Karpas-422 (cell line): ENCODE data around the gene UGT1A3. TPM values are rescaled to one million over a fixed set of nuclear protein-coding genes. Genes with fewer than 3 reads are reported as not detected.

Experiments
- DNase-seq: peaks from one replicate; pipeline ENCODE4 v3.0.0-alpha.2; 2015
- H2AFZ ChIP-seq: fragments of 200-600 bp; sonication (generic); 2 replicates; pipeline ENCODE4 v1.6.1; 2014; ENCODE audit warnings: antibody characterized with exemption, low read length, mixed read lengths
- H3K27ac ChIP-seq: fragments of 200-600 bp; sonication (generic); 2 replicates; pipeline ENCODE4 v1.5.1; 2014; ENCODE audit warnings: mild to moderate bottlenecking, low read length, moderate library complexity
- H3K27me3 ChIP-seq: fragments of 200-600 bp; sonication (generic); 2 replicates; pipeline ENCODE4 v1.6.1; 2014; ENCODE audit warnings: low read length, mixed read lengths
- H3K36me3 ChIP-seq: fragments of 200-600 bp; sonication (generic); 2 replicates; pipeline ENCODE4 v1.6.1; 2014; ENCODE audit warnings: low read length, mixed read lengths; ENCODE audit not compliant: insufficient read depth
- H3K4me1 ChIP-seq: fragments of 200-600 bp; sonication (generic); 2 replicates; pipeline ENCODE4 v1.6.1; 2014; ENCODE audit warnings: mild to moderate bottlenecking, low read length, mixed read lengths
- H3K4me2 ChIP-seq: fragments of 200-600 bp; sonication (generic); 2 replicates; pipeline ENCODE4 v1.6.1; 2014; ENCODE audit warnings: low read length, low read depth, mild to moderate bottlenecking; ENCODE audit not compliant: poor library complexity, severe bottlenecking
- H3K4me3 ChIP-seq: fragments of 200-600 bp; sonication (generic); 2 replicates; pipeline ENCODE4 v1.5.1; 2014; ENCODE audit warnings: mild to moderate bottlenecking, antibody characterized with exemption, low read length, mixed read lengths
- H3K79me2 ChIP-seq: fragments of 200-600 bp; sonication (generic); 2 replicates; pipeline ENCODE4 v1.6.1; 2014; ENCODE audit warnings: mild to moderate bottlenecking, low read length, mixed read lengths
- H3K9ac ChIP-seq: fragments of 200-600 bp; sonication (generic); 2 replicates; pipeline ENCODE4 v1.6.0; 2014; ENCODE audit warnings: low read length
- H3K9me2 ChIP-seq: fragments of 200-600 bp; sonication (generic), shearing (Covaris generic); replicated peaks from 2 replicates; pipeline ENCODE4 v1.6.0; 2014; ENCODE audit warnings: mild to moderate bottlenecking, low read length, moderate library complexity; ENCODE audit not compliant: insufficient read depth
- H3K9me3 ChIP-seq: fragments of 300-700, 200-600 bp; sonication (generic); 2 replicates; pipeline ENCODE4 v1.6.1; 2014; ENCODE audit warnings: low read length, mixed read lengths
- H4K20me1 ChIP-seq: fragments of 200-600 bp; sonication (generic); 2 replicates; pipeline ENCODE4 v1.6.1; 2014; ENCODE audit warnings: mild to moderate bottlenecking, antibody characterized with exemption, low read length, low read depth; ENCODE audit not compliant: insufficient read depth
- total RNA-seq: library from RNA; depleted of rRNA; stranded (reverse); fragments of >200 nt; shearing (Covaris generic); gene quantifications from 2 replicates; pipeline ENCODE4 v1.2.3, GENCODE V29; 2014; ENCODE audit warnings: low replicate concordance

UGT1A3 gene
- total RNA-seq, 1 experiment from 2014 or later, result not detected

DNA sequence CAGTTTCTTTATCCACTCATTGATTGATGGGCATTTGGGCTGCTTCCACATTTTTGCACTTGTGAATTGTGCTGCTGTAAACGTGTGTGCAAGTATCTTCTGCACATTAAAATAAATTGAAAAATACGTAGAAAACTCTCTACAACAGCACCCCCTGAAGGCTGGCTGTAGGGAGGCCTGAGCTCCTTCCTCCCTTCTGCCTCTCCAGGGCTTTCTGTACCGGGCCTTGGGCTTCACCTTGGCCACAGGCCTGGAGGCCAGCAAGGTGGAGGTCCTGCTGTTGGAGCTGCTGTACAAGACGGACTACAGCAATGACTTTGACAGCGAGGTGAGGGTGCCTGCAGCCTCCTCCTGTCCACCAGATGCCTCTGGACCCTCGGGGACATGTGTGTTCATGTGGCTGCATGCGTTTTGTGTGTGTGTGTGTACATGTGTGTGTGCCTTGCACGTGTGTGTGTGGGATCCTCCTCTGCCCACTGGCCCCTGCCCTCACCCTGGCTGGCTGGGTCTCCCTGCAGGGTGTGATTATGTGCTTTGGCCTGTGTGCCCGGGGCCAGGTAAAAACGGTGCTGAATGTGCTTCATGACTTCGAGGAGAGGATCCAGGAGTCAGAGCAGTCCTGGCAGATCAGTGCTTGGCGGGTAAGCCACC, 78.5 kb downstream of the UGT1A3 start:
- Histone ChIP-seq H3K27ac (no peak overlapping the region), H2AFZ (no peak overlapping the region), H3K36me3 (no peaks in the 10 kb centered on the region), H3K27me3 (no peaks in the 10 kb centered on the region; the same call in 1 of the 2 replicates), H3K79me2 (no peaks in the 10 kb centered on the region), H4K20me1 (no peaks in the 10 kb centered on the region), H3K9me2 (no peaks in the 10 kb centered on the region), H3K4me1 (peaks cover 20% of the 10 kb centered on the region), H3K9ac (no peak overlapping the region), H3K4me3 (no peak overlapping the region), H3K9me3 (no peaks in the 10 kb centered on the region), H3K4me2 (no peak overlapping the region)
- DNase-seq, result peak; percentile 65

DNA sequence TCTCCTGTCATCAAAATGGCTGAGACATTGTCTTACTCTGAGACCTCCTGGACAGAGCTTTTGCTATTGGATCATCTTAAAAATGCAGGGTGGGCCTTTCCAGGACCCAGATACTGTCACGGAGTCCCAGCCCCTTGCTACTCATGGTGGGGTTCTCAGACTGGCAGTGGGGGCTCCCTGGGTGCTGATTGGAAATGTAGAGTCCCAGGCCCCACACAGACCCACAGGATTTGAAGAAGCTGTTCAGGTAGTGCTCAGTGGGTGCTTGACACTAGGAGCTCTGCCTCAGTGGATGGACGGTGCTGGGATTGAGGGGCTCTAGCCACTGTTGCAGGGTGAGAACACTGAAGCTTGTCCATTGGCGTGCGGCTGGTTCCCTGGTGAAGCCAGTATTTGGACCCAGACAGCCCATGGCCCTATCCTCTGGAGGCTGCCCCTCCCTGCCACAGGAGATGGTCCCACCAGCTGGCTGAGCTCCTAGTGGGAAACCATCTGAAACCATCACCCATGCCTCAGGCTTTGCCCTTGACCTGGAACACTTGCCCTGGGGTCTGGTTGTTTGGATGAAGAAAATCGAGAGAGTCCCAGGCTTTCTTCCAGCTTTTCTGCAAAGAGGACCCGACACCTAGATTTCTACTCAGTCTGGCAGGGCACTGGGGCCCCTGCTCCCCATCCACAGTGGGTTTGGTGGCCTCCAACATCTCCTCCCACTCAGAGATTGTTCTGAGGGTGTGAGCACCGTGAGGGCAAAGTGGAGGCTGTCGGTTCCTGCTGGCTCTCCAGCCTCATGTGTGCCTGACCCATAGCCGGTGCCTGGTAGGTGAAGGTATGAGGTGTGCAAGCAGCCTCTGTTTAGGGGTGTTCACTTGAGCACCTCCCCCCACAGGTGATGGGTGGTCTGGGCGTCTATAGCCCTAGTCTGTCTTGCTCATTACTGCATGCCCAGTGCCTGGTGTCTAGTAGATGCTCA, 79.4 kb downstream of the UGT1A3 start:
- Histone ChIP-seq H3K9me3 (no peaks in the 10 kb centered on the region), H2AFZ (no peak overlapping the region), H4K20me1 (no peaks in the 10 kb centered on the region), H3K9ac (no peak overlapping the region), H3K79me2 (no peaks in the 10 kb centered on the region), H3K36me3 (no peaks in the 10 kb centered on the region), H3K4me2 (no peak overlapping the region), H3K9me2 (no peaks in the 10 kb centered on the region), H3K27ac (no peak overlapping the region), H3K27me3 (no peaks in the 10 kb centered on the region; the same call in 1 of the 2 replicates), H3K4me1 (peaks cover 19% of the 10 kb centered on the region), H3K4me3 (no peak overlapping the region)
- no peak for DNase-seq

DNA sequence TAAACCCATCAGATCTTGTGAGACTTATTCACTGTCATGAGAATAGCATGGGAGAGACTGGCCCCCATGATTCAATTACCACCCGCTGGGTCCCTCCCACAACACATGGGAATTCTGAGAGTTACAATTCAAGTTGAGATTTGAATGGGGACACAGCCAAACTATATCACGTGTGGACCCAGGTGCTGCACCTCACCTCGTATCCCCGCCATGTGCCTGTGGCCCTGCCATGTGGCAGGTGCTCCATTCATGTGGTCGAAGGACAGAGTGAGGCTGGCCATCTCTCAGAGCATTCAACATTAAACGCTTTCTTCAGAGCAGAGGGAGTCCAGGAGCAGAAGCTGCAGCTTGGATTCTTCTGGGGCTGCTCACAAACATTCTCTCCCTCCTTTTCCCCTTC, 81.5 kb downstream of the UGT1A3 start:
- Histone ChIP-seq H3K9me2 (no peaks in the 10 kb centered on the region), H3K27me3 (no peaks in the 10 kb centered on the region; the same call in 1 of the 2 replicates)

DNA sequence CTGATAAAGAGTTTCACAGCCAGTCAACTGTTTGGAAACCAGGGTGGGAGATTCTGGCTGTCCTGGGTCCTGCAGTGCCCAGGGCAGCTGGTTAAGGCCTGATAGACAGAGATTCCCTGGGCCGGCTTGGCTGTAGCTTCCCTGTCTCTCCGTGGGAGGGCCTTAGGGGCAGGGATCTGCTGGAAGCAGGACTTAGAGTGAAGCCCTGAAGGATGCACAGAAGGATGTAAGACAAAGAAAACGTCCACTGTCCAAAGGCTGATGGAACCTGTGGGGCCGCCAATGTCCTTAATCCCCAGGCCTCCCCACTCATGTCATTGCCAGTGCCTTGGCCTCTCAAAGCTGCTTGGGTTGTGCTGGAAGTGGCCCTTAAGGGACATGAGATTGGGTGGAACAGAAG, 82.2 kb downstream of the UGT1A3 start:
- Histone ChIP-seq H3K27ac (no peak overlapping the region), H3K27me3 (no peaks in the 10 kb centered on the region; the same call in 1 of the 2 replicates), H3K9me3 (no peaks in the 10 kb centered on the region), H2AFZ (no peak overlapping the region), H3K9me2 (no peaks in the 10 kb centered on the region), H3K4me1 (peaks cover 31% of the 10 kb centered on the region), H3K9ac (no peak overlapping the region), H3K79me2 (no peaks in the 10 kb centered on the region), H3K4me2 (no peak overlapping the region), H4K20me1 (no peaks in the 10 kb centered on the region), H3K4me3 (no peak overlapping the region), H3K36me3 (no peaks in the 10 kb centered on the region)
- DNase-seq, result no peak

More for the DNA sequence above, 81.5 kb downstream of the UGT1A3 start:
- H3K9ac ChIP-seq, result no peak overlapping the region
- H3K79me2 ChIP-seq, result no peaks in the 10 kb centered on the region
- no peak overlapping the region for H2AFZ ChIP-seq
- no peak for DNase-seq
- H3K36me3 ChIP-seq, result no peaks in the 10 kb centered on the region
- no peak overlapping the region for H3K4me3 ChIP-seq
- H3K9me3 ChIP-seq, result no peaks in the 10 kb centered on the region
- no peaks in the 10 kb centered on the region for H4K20me1 ChIP-seq
- H3K4me2 ChIP-seq, result no peak overlapping the region
- H3K27ac ChIP-seq, result no peak overlapping the region
- peaks cover 33% of the 10 kb centered on the region for H3K4me1 ChIP-seq

DNA sequence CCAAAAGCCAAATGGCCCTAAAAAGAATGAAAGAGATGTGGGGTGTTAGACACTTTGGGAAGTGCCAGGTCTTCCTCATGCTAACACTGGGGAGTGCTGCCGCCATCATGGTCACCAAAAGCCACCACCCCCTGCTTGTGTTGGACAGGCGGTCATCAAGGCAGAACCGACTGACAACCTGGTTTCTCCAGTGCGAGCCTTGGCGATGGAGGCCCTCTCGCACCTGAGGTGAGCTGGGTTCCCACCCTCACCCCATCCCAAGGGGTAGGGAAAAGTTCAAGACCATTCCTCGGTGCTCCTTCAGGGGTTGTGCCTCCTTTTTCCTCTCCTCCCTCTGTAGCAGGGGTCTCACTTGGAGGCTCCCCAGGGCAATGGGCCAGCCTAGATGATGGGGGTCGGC, 82.9 kb downstream of the UGT1A3 start:
- Histone ChIP-seq H3K4me1 (peaks cover 29% of the 10 kb centered on the region), H4K20me1 (no peaks in the 10 kb centered on the region), H3K36me3 (no peaks in the 10 kb centered on the region), H2AFZ (no peak overlapping the region), H3K9ac (no peak overlapping the region), H3K27ac (no peak overlapping the region), H3K9me3 (no peaks in the 10 kb centered on the region), H3K4me2 (no peak overlapping the region), H3K79me2 (no peaks in the 10 kb centered on the region), H3K9me2 (no peaks in the 10 kb centered on the region), H3K27me3 (no peaks in the 10 kb centered on the region; the same call in 1 of the 2 replicates), H3K4me3 (no peak overlapping the region)
- no peak for DNase-seq

DNA sequence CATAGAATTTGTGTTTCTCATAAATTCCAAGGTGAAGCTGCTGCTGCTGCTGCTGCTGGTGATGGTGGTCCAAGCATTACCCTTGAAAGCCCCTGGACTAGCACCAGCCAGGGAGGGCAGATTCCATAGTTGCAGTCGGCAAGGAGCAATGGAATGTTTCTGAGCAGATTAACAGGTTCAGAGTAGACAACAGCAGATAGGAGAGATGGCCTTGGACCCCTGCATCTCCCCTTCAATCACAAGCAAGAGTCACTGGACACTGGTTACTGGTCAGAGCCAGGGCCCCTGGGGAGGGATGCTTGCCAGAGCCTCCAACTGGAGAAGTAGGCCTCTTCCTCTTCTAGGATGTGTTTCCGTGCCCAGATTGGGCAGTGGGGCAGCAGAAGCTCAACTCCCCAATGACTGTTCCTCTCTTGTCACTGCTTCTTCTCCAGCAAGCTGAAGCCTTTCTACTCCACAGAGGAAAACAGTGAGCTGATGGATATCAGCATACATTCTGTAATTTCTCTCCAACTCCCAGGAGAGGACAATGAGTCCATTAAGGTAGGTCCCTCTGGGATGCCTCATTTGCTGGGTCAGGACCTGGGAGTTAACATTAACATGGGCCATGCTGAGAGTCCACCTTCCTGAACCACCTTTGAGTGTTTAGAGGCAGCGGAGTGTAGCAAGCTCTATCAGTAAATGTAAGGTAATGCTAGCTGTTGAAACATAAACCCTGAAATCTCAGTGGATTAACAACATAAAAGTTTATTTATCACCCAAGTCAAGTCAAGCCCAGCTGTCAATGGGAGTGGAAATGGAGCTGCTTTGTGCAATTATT, 84.6 kb downstream of the UGT1A3 start:
- Histone ChIP-seq H3K9me2 (no peaks in the 10 kb centered on the region), H3K79me2 (no peaks in the 10 kb centered on the region), H3K4me2 (no peak overlapping the region), H3K27ac (no peak overlapping the region), H3K27me3 (no peaks in the 10 kb centered on the region), H3K4me1 (peaks cover 34% of the 10 kb centered on the region), H3K4me3 (no peak overlapping the region), H4K20me1 (no peaks in the 10 kb centered on the region), H3K9ac (no peak overlapping the region), H3K9me3 (no peaks in the 10 kb centered on the region), H2AFZ (no peak overlapping the region), H3K36me3 (no peaks in the 10 kb centered on the region)
- DNase-seq, result no peak

DNA sequence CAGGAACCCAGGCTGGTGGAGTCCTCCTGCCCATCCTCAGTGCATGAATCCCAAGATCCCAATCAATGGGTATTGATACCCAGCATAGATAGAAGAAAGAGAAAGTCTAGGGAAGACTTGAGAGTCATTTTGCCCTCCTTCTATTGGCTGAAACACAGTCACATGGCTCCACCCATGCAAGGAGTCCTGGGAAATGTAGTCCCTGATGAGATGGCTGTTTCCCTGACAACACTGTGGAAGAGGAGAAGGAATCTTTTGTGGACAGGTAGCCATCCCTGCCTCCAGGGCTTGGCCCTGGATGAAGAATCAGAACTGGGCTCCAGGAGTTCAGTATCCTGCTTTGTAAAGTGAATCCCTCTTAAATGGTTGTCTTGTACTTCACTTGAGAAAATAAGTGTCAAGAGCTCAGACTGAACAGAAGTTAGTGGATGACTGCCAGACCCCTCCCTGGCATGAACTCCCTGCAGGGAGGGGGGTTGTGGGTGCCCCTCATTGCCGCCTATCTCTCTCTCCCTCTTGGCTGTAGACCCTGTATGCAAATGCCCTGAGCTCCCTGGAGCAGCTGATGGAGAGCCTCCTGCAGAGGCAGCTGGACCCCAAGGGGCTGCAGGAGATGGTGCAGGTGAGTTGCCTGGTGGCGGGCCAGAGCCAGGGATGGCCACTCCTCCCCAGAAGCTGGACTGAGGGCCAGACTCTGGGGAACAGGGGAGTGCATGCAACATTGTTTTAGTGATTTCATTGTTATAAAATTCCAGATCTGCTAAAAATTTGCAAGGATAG, 85.4 kb downstream of the UGT1A3 start:
- H3K36me3 ChIP-seq, result no peaks in the 10 kb centered on the region
- H3K4me2 ChIP-seq, result peak overlapping the region; percentile 20
- H3K4me1 ChIP-seq, result peaks cover 34% of the 10 kb centered on the region
- no peak overlapping the region for H3K4me3 ChIP-seq
- H4K20me1 ChIP-seq, result no peaks in the 10 kb centered on the region
- no peak overlapping the region for H3K27ac ChIP-seq
- DNase-seq, result peak; percentile 58
- no peaks in the 10 kb centered on the region for H3K9me2 ChIP-seq
- no peaks in the 10 kb centered on the region for H3K79me2 ChIP-seq
- no peaks in the 10 kb centered on the region for H3K9me3 ChIP-seq
- H3K27me3 ChIP-seq, result no peaks in the 10 kb centered on the region
- H3K9ac ChIP-seq, result no peak overlapping the region
- no peak overlapping the region for H2AFZ ChIP-seq
